K562 (cell line): ENCODE results near the gene ST3GAL3. TPM values are rescaled to one million over a fixed set of nuclear protein-coding genes. Genes with fewer than 3 reads are reported as not detected.
A peak's percentile ranks its signal among the peaks of the same experiment; 100 is the strongest.

ENCODE experiments used
- KAT7 ChIP-seq: sonication (generic); formaldehyde crosslinking; IDR thresholded peaks from 2 replicates; pipeline ENCODE4 v1.8.0; 2022; ENCODE audit warnings: missing genetic modification reagents, mild to moderate bottlenecking, borderline replicate concordance
- KDM5B ChIP-seq: fragments of 200-600 bp; sonication (generic); IDR thresholded peaks from 2 replicates; pipeline ENCODE4 v1.6.1; 2012; ENCODE audit warnings: low read depth, mild to moderate bottlenecking, moderate library complexity, low read length, control low read depth, inconsistent platforms; ENCODE audit not compliant: insufficient replicate concordance
- MTA1 ChIP-seq: fragments of 450-650 bp; IDR thresholded peaks from 2 replicates; pipeline ENCODE4 v1.6.1; 2017; ENCODE audit warnings: borderline replicate concordance
- RAD21 ChIP-seq, 2 experiments: fragments of 250-450 bp in 1 of 2; fragments of 450-650 bp in 1 of 2; sonication (Bioruptor Pico) in 1 of 2; formaldehyde crosslinking in 1 of 2; IDR thresholded peaks in 1 of 2; conservative IDR thresholded peaks in 1 of 2; 2 replicates each; pipeline versions ENCODE4 v1.4.0 to v1.8.0; 2020 to 2022; ENCODE audit warnings: mild to moderate bottlenecking in 2 of 2, moderate library complexity in 1 of 2
- ZNF146 ChIP-seq: IDR thresholded peaks from one replicate; pipeline ENCODE4 v1.6.1; 2018; ENCODE audit warnings: missing compliant biosample characterization; ENCODE audit not compliant: unreplicated experiment
- polyA plus RNA-seq, 8 experiments: library from polyadenylated mRNA; depleted of rRNA in 4 of 8; stranded (reverse) in 5 of 8; unstranded in 3 of 8; fragments of >200 nt; fragmentation: Nextera tagmentation in 2 of 8; fragmentation: Illumina TruSeq in 1 of 8; extraction: Ambion mirVana in 2 of 8; extraction: Trizol in 1 of 8; gene quantifications; 2 replicates each; pipeline versions ENCODE4 v1.2.1 to v1.2.3, GENCODE V29; 2011 to 2014; ENCODE audit warnings: inconsistent platforms in 1 of 8, missing spikeins in 1 of 8
- total RNA-seq, 7 experiments: library from RNA; depleted of rRNA in 6 of 7; stranded (reverse); fragments of >200 nt in 6 of 7; fragmentation: Illumina TruSeq in 2 of 7; extraction: Trizol in 2 of 7; gene quantifications; 2 replicates each; pipeline versions ENCODE4 v1.2.1 to v1.2.3, GENCODE V29; 2011 to 2021; ENCODE audit warnings: low replicate concordance in 1 of 7
- TF ChIP-seq, protein P1 (sequence below), 2 experiments: fragments of 450-650 bp; IDR thresholded peaks; 2 replicates each; pipeline ENCODE4 v1.6.1; 2016; ENCODE audit warnings: mild to moderate bottlenecking in 2 of 2, borderline replicate concordance in 1 of 2, low read depth in 1 of 2, moderate library complexity in 1 of 2
- TF ChIP-seq, protein P2 (sequence below): fragments of 250-450 bp; sonication (Bioruptor Pico); IDR thresholded peaks from 2 replicates; pipeline ENCODE4 v1.4.0; 2020; ENCODE audit warnings: mild to moderate bottlenecking, moderate library complexity
- TF ChIP-seq, protein P3 (sequence below): fragments of 250-450 bp; sonication (Bioruptor Pico); IDR thresholded peaks from 2 replicates; pipeline ENCODE4 v1.5.0; 2022; ENCODE audit warnings: mild to moderate bottlenecking
- TF ChIP-seq, protein P4 (sequence below), 3 experiments: fragments of 200-800 bp in 1 of 3; sonication (Bioruptor generic) in 1 of 3; sonication (generic) in 1 of 3; formaldehyde crosslinking in 1 of 3; IDR thresholded peaks; 2 replicates each; pipeline versions ENCODE4 v1.6.1 to v1.8.0; 2016 to 2022; ENCODE audit warnings: mild to moderate bottlenecking in 2 of 3, missing compliant biosample characterization in 2 of 3, missing genetic modification characterization in 2 of 3, missing genetic modification reagents in 1 of 3

Gene ST3GAL3
- total and polyA plus RNA-seq, 9 of the 15 experiments (the other 6 are each of a cell fraction or from before 2014, with no cell fraction given) = 1.2 to 18.9 (median 11.0) TPM

DNA sequence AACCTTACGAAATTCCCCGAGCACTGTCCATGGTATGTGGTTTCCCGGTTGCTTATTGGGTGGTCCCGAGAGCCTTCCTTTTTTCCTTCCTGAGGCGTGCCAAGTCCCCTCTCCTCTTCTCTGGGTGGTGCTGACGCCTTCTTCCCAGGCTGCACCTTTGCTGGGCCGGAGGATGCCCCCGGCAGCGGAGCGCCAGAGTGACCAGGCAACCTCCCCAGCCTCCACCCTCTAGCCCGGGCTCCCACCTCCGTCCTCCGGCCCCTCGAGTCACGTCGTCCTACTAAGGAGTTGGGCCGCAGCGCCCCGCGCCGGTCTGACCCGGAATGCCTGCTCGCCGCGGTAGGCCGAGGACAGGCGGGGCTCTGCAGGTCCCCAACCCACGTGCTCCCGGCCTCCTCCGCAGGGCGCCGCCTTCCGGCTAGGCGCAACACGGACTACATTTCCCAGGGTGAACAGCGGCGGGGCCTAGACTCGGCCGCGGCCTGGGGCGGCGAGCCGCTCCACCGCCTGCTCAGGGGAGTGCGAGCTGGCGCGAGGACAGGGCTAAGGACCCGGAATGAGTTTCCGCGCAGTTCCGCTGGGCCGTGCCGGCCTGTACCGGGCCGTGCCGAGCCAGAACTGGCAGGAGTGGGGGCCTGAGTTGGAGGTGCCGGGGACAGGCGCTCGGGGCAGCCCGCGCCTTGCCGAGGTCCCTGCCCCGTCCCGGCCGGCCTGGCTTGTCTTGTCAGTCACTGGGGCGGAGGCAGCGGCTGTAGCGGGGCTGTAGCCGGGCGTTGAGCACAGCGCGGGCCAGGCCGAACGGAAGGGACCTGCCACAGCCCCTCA, 239.1 kb downstream of the ST3GAL3 start, which contains the start of gene IPO13 (continued):
- TF ChIP-seq, protein P1, sequence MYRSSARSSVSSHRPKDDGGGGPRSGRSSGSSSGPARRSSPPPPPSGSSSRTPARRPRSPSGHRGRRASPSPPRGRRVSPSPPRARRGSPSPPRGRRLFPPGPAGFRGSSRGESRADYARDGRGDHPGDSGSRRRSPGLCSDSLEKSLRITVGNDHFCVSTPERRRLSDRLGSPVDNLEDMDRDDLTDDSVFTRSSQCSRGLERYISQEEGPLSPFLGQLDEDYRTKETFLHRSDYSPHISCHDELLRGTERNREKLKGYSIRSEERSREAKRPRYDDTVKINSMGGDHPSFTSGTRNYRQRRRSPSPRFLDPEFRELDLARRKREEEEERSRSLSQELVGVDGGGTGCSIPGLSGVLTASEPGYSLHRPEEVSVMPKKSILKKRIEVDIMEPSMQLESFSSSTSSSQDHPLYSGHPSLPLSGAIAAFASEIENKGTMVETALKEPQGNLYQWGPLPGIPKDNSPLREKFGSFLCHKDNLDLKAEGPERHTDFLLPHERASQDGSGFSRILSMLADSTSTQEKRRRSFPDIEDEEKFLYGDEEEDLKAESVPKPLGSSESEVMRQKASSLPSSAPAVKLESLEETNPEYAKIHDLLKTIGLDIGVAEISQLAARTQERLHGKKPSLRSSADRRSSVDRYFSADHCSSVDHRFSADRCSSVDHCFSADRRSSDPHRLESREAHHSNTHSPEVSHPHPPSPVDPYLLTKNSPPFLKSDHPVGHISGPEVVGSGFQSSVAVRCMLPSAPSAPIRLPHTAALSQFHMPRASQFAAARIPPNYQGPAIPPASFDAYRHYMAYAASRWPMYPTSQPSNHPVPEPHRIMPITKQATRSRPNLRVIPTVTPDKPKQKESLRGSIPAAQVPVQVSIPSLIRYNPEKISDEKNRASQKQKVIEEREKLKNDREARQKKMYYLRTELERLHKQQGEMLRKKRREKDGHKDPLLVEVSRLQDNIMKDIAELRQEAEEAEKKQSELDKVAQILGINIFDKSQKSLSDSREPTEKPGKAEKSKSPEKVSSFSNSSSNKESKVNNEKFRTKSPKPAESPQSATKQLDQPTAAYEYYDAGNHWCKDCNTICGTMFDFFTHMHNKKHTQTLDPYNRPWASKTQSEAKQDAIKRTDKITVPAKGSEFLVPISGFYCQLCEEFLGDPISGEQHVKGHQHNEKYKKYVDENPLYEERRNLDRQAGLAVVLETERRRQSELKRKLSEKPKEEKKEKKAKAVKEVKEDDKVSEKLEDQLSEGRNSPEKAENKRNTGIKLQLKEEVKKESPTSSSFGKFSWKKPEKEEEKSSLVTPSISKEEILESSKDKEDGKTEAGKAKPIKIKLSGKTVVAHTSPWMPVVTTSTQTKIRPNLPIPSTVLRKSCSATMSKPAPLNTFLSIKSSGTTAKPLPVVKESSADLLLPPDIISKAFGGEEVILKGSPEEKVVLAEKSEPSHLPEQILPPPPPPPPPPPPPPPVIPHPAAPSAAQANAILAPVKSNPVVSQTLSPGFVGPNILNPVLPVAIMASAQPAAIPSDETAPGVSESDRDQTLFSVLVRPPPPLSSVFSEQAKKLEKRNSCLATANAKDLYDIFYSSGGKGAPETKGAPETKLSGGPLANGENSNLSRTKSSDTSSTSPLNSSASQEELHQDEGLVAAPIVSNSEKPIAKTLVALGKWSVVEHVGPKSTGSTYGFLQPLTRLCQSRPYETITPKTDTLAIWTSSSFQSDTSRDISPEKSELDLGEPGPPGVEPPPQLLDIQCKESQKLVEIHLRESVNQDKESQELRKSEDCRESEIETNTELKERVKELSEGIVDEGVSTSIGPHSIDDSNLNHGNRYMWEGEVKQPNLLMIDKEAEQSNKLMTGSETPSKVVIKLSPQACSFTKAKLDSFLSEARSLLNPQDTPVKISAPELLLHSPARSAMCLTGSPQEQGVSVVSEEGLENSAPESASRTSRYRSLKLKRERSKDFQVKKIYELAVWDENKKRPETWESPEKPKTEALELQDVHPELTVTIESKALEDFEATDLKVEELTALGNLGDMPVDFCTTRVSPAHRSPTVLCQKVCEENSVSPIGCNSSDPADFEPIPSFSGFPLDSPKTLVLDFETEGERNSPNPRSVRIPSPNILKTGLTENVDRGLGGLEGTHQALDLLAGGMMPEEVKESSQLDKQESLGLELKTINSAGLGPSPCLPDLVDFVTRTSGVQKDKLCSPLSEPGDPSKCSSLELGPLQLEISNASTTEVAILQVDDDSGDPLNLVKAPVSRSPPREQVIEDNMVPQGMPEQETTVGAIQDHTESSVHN (IDR thresholded peaks at IDR 0.05; ENCODE audit: borderline replicate concordance in 1 of 2, low read depth in 1 of 2) = no peak
- TF ChIP-seq RAD21 (CRISPR knock-in tag; conservative IDR thresholded peaks at IDR 0.05 in 1 of 2, IDR thresholded peaks at IDR 0.05 in 1 of 2) (peak; percentile 67 to 76), KAT7 (peak; percentile 97; the same call in 1 of the 2 replicates), ZNF146 (no peak), MTA1 (peak; percentile 72; the same call in 1 of the 2 replicates), KDM5B (peak; percentile 89)
- TF ChIP-seq, protein P2, sequence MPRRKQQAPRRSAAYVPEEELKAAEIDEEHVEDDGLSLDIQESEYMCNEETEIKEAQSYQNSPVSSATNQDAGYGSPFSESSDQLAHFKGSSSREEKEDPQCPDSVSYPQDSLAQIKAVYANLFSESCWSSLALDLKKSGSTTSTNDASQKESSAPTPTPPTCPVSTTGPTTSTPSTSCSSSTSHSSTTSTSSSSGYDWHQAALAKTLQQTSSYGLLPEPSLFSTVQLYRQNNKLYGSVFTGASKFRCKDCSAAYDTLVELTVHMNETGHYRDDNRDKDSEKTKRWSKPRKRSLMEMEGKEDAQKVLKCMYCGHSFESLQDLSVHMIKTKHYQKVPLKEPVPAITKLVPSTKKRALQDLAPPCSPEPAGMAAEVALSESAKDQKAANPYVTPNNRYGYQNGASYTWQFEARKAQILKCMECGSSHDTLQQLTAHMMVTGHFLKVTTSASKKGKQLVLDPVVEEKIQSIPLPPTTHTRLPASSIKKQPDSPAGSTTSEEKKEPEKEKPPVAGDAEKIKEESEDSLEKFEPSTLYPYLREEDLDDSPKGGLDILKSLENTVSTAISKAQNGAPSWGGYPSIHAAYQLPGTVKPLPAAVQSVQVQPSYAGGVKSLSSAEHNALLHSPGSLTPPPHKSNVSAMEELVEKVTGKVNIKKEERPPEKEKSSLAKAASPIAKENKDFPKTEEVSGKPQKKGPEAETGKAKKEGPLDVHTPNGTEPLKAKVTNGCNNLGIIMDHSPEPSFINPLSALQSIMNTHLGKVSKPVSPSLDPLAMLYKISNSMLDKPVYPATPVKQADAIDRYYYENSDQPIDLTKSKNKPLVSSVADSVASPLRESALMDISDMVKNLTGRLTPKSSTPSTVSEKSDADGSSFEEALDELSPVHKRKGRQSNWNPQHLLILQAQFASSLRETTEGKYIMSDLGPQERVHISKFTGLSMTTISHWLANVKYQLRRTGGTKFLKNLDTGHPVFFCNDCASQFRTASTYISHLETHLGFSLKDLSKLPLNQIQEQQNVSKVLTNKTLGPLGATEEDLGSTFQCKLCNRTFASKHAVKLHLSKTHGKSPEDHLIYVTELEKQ = no peak
- TF ChIP-seq, protein P3, sequence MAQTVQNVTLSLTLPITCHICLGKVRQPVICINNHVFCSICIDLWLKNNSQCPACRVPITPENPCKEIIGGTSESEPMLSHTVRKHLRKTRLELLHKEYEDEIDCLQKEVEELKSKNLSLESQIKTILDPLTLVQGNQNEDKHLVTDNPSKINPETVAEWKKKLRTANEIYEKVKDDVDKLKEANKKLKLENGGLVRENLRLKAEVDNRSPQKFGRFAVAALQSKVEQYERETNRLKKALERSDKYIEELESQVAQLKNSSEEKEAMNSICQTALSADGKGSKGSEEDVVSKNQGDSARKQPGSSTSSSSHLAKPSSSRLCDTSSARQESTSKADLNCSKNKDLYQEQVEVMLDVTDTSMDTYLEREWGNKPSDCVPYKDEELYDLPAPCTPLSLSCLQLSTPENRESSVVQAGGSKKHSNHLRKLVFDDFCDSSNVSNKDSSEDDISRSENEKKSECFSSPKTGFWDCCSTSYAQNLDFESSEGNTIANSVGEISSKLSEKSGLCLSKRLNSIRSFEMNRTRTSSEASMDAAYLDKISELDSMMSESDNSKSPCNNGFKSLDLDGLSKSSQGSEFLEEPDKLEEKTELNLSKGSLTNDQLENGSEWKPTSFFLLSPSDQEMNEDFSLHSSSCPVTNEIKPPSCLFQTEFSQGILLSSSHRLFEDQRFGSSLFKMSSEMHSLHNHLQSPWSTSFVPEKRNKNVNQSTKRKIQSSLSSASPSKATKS (CRISPR knock-in tag) = no peak
- TF ChIP-seq, protein P4, sequence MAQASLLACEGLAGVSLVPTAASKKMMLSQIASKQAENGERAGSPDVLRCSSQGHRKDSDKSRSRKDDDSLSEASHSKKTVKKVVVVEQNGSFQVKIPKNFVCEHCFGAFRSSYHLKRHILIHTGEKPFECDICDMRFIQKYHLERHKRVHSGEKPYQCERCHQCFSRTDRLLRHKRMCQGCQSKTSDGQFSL (CRISPR knock-in tag; IDR thresholded peaks at IDR 0.05) = no peak
- TF ChIP-seq, protein P4 (tag; IDR thresholded peaks at IDR 0.05) = no peak
